OCI-LY7 (cell line): ENCODE results near the gene TP53BP1. TPM values are rescaled to one million over a fixed set of nuclear protein-coding genes. Genes with fewer than 3 reads are reported as not detected.

Experiments used
- BruUV-seq: library from RNA; stranded (reverse); fragments of 400-500 nt; replicated peaks from 2 replicates; lab custom pipeline; 2021; lab: Mats Ljungman, UMichigan
- CTCF ChIA-PET: fragments of 300-600 bp; sonication (Branson Sonifier 250); formaldehyde crosslinking; loops from one replicate; lab custom pipeline; 2022; ENCODE audit warnings: antibody characterized with exemption; ENCODE audit not compliant: unreplicated experiment; lab: Charles Lee
- POLR2A ChIA-PET: fragments of 300-600 bp; sonication (Branson Sonifier 250); formaldehyde crosslinking; loops from one replicate; lab custom pipeline; 2022; ENCODE audit warnings: antibody characterized with exemption; lab: Charles Lee
- DNase-seq: peaks from one replicate; pipeline ENCODE4 v3.0.0-alpha.2; 2015; ENCODE audit warnings: low spot score
- H2AFZ ChIP-seq: fragments of 200-600 bp; sonication (generic), shearing (Covaris generic); 2 replicates; pipeline ENCODE4 v1.6.1; 2014; ENCODE audit warnings: mild to moderate bottlenecking, antibody characterized with exemption, low read length, moderate library complexity
- H3K27ac ChIP-seq: fragments of 200-600 bp; sonication (generic); 2 replicates; pipeline ENCODE4 v1.5.1; 2014; ENCODE audit warnings: mixed run types, low read depth, mild to moderate bottlenecking, moderate library complexity, low read length, inconsistent platforms; ENCODE audit not compliant: poor library complexity, severe bottlenecking
- H3K36me3 ChIP-seq: fragments of 200-600 bp; sonication (generic); 2 replicates; pipeline ENCODE4 v1.6.1; 2014; ENCODE audit warnings: mild to moderate bottlenecking, antibody characterized with exemption, low read length, moderate library complexity, mixed read lengths; ENCODE audit not compliant: insufficient read depth
- H3K4me1 ChIP-seq: fragments of 200-600 bp; sonication (generic); 2 replicates; pipeline ENCODE4 v1.5.1; 2014; ENCODE audit warnings: mild to moderate bottlenecking, low read length; ENCODE audit not compliant: insufficient read depth, poor library complexity, severe bottlenecking
- H3K4me2 ChIP-seq: fragments of 200-600 bp; sonication (generic); 2 replicates; pipeline ENCODE4 v1.6.1; 2014; ENCODE audit warnings: mild to moderate bottlenecking, low read length
- H3K4me3 ChIP-seq: fragments of 200-600 bp; sonication (generic); 2 replicates; pipeline ENCODE4 v1.5.1; 2014; ENCODE audit warnings: mild to moderate bottlenecking, low read depth, low read length; ENCODE audit not compliant: poor library complexity, severe bottlenecking
- H3K79me2 ChIP-seq: fragments of 200-600 bp; sonication (generic); 2 replicates; pipeline ENCODE4 v1.6.1; 2016; ENCODE audit warnings: low read depth, mild to moderate bottlenecking, low read length, moderate library complexity, mixed read lengths; ENCODE audit not compliant: insufficient read depth
- H3K9me2 ChIP-seq: fragments of 200-600 bp; sonication (generic); 2 replicates; pipeline ENCODE4 v1.6.1; 2016; ENCODE audit warnings: mild to moderate bottlenecking, low read length, mixed read lengths; ENCODE audit not compliant: insufficient read depth
- H3K9me3 ChIP-seq: fragments of 200-600 bp; sonication (generic); 2 replicates; pipeline ENCODE4 v1.6.1; 2014; ENCODE audit warnings: mild to moderate bottlenecking, mixed run types, low read length, mixed read lengths
- H4K20me1 ChIP-seq: fragments of 200-600 bp; sonication (generic); 2 replicates; pipeline ENCODE4 v1.6.1; 2014; ENCODE audit warnings: mild to moderate bottlenecking, antibody characterized with exemption, low read length, moderate library complexity, mixed read lengths; ENCODE audit not compliant: insufficient read depth
- EZH2phosphoT487 ChIP-seq: fragments of 200-600 bp; sonication (generic); IDR thresholded peaks from 2 replicates; pipeline ENCODE4 v1.6.1; 2018; ENCODE audit warnings: low read depth, borderline replicate concordance, mild to moderate bottlenecking, mixed run types, antibody characterized with exemption, low read length, moderate library complexity, mixed read lengths
- intact Hi-C: fragments of 100-400 bp; cut with micrococcal nuclease; formaldehyde crosslinking; loops from one replicate; pipeline ENCODE4 v1.10.0; 2022; ENCODE audit not compliant: unreplicated experiment
- total RNA-seq, 2 experiments: library from RNA; depleted of rRNA in 1 of 2; stranded (reverse); fragments of >200 nt in 1 of 2; shearing (Covaris generic) in 1 of 2; gene quantifications; 2 replicates each; pipeline ENCODE4 v1.2.3, GENCODE V29; 2014 to 2022
- TF ChIP-seq, protein P1 (sequence below): fragments of 200-600 bp; sonication (generic); conservative IDR thresholded peaks from 2 replicates; pipeline ENCODE4 v1.5.1; 2014; ENCODE audit warnings: mild to moderate bottlenecking, antibody characterized with exemption, low read length, moderate library complexity, mixed read lengths

Gene TP53BP1
- total RNA-seq, 2 experiments from 2014 or later = 51.8 to 69.3 TPM

GRCh38 chr15:43499635-43500034, 6.7 kb upstream of the TP53BP1 start:
- CTCF ChIA-PET = no interaction called here
- H3K9me2 ChIP-seq = no peaks in the 10 kb centered on the region
- H2AFZ ChIP-seq = no peak overlapping the region
- no peaks in the 10 kb centered on the region for H3K9me3 ChIP-seq
- POLR2A ChIA-PET = interaction anchor here (1.7 kb wide), 1 partner anchor 33 kb away, joined by 3 read pairs; no protein-coding TSS in a partner anchor
- no peak overlapping the region for H3K27ac ChIP-seq
- H3K4me1 ChIP-seq = no peaks in the 10 kb centered on the region
- no peaks in the 10 kb centered on the region for H4K20me1 ChIP-seq
- DNase-seq = no peak
- TF ChIP-seq, protein P1, sequence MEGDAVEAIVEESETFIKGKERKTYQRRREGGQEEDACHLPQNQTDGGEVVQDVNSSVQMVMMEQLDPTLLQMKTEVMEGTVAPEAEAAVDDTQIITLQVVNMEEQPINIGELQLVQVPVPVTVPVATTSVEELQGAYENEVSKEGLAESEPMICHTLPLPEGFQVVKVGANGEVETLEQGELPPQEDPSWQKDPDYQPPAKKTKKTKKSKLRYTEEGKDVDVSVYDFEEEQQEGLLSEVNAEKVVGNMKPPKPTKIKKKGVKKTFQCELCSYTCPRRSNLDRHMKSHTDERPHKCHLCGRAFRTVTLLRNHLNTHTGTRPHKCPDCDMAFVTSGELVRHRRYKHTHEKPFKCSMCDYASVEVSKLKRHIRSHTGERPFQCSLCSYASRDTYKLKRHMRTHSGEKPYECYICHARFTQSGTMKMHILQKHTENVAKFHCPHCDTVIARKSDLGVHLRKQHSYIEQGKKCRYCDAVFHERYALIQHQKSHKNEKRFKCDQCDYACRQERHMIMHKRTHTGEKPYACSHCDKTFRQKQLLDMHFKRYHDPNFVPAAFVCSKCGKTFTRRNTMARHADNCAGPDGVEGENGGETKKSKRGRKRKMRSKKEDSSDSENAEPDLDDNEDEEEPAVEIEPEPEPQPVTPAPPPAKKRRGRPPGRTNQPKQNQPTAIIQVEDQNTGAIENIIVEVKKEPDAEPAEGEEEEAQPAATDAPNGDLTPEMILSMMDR = no peak
- no peak for TF ChIP-seq EZH2phosphoT487
- H3K36me3 ChIP-seq = no peaks in the 10 kb centered on the region
- no peaks in the 10 kb centered on the region for H3K79me2 ChIP-seq
- H3K4me3 ChIP-seq = no peak overlapping the region
- BruUV-seq = no TSS peak
- intact Hi-C loops = no loop called here
- no peak overlapping the region for H3K4me2 ChIP-seq

DNA sequence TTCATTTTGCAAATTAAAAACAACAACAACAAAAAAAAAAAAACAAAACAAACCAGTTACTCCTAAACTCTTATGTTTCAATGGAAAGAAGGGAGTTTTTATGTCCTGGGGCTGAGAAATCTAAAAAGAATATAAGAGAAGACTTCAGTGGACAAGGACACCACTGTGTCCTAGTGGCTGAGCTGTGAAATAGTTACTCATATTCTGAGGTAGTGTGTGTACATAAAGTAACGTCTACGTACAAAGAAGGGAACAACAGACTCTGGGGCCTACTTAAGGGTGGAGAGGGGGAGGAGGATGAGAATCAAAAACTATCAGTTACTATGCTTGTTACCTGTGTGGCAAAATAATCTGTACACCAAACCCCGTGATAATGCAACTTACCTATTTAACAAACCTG, 6.0 kb upstream of the TP53BP1 start:
- TF ChIP-seq, protein P1 = no peak
- no peak for TF ChIP-seq EZH2phosphoT487
- CTCF ChIA-PET = interaction anchor here (0.5 kb wide), 1 partner anchor 11 kb away, joined by 3 read pairs; no protein-coding TSS in a partner anchor
- Histone ChIP-seq H4K20me1 (no peaks in the 10 kb centered on the region), H3K4me3 (no peak overlapping the region), H3K79me2 (no peaks in the 10 kb centered on the region), H3K4me1 (no peaks in the 10 kb centered on the region), H3K4me2 (no peak overlapping the region), H3K9me3 (no peaks in the 10 kb centered on the region), H3K27ac (no peak overlapping the region), H3K9me2 (no peaks in the 10 kb centered on the region), H2AFZ (no peak overlapping the region), H3K36me3 (no peaks in the 10 kb centered on the region)
- POLR2A ChIA-PET = no interaction called here
- intact Hi-C loops = no loop called here
- no peak for DNase-seq
- no TSS peak for BruUV-seq

DNA sequence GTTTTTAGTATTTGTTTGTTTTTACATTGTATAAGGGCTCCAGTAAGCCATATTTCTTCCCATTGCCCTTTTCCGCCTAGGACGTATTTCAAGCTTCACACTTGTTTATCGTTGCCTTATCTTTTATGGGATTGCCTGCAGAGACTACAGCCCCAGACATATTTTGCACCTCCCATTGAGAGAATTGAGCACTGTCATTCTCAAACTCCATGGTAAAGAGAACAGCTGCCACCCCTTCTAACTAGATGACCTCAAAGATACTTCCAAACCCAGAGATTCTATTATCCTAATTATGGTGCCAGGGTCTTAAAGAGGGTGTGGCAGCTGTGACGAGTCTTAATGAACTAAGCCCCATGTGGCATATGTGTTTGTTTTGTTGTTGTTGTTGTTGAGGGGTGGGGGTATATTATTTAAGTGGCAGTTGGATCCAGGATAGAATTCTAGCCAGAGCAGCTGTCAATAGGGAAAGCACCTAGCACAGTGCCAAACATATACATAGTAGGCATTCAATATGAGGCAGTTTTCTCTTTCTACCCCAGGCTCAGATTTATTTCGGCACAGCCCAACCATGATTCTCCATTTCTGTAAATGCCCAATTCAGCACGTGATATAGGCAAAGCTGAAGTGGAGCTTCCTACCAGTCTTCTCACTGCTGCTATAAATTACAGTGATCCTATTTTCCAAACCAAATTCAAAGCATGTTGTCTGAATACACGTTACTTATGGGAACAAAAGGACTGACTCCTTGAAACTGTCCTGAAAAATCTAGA, 932 bp upstream of the TP53BP1 start:
- Histone ChIP-seq H3K79me2 (peaks cover 13% of the 10 kb centered on the region; the same call in 1 of the 2 replicates), H3K27ac (no peak overlapping the region), H3K36me3 (peaks cover 27% of the 10 kb centered on the region), H4K20me1 (no peaks in the 10 kb centered on the region), H3K9me2 (no peaks in the 10 kb centered on the region), H3K4me2 (peak overlapping the region; percentile 79), H3K4me1 (peaks cover 14% of the 10 kb centered on the region), H2AFZ (peak overlapping the region; percentile 95), H3K9me3 (no peaks in the 10 kb centered on the region), H3K4me3 (peak overlapping the region; percentile 79)
- BruUV-seq = no TSS peak
- TF ChIP-seq, protein P1 = no peak
- no peak for TF ChIP-seq EZH2phosphoT487
- DNase-seq = no peak
- intact Hi-C loops = no loop called here
- CTCF ChIA-PET = interaction anchor here (1.0 kb wide), 1 partner anchor 16 kb away, joined by 3 read pairs; no protein-coding TSS in a partner anchor
- POLR2A ChIA-PET = interaction anchor here (0.9 to 3.0 kb wide), 2 partner anchors 17 to 37 kb away, joined by 4 to 14 read pairs; no protein-coding TSS in a partner anchor
